Immature natural killer cell (primary cell): ENCODE measurements around the gene CSRP1. TPM values are rescaled to one million over a fixed set of nuclear protein-coding genes. Genes with fewer than 3 reads are reported as not detected.
"Not testable (repeated sequence)": the region's sequence is repeated elsewhere in the genome, so short reads cannot be mapped to it uniquely, and the experiment has no call there.

Source experiments
- DNase-seq, 3 donors: peaks; one replicate each; pipeline ENCODE4 v3.0.0; 2022; ENCODE audit warnings: mixed read lengths in 1 of 3
- H3K27ac Mint-ChIP-seq, 6 donors: one replicate each; pipeline ENCODE4 v1.8.0; 2020; ENCODE audit warnings: mixed read lengths in 6 of 6, mild to moderate bottlenecking in 5 of 6, inconsistent platforms in 4 of 6, moderate library complexity in 3 of 6
- H3K27me3 Mint-ChIP-seq, 3 donors: one replicate each; pipeline ENCODE4 v1.8.0; 2020 to 2021; ENCODE audit warnings: low read depth in 3 of 3, mild to moderate bottlenecking in 3 of 3, mixed read lengths in 3 of 3, moderate library complexity in 3 of 3, inconsistent platforms in 1 of 3
- H3K36me3 Mint-ChIP-seq, 3 donors: one replicate each; pipeline ENCODE4 v1.8.0; 2020; ENCODE audit warnings: mixed read lengths in 3 of 3, inconsistent platforms in 2 of 3, mild to moderate bottlenecking in 2 of 3
- H3K4me1 Mint-ChIP-seq, 2 donors: one replicate each; pipeline ENCODE4 v1.8.0; 2020; ENCODE audit warnings: inconsistent platforms in 2 of 2, mild to moderate bottlenecking in 2 of 2, mixed read lengths in 2 of 2, moderate library complexity in 1 of 2
- H3K4me3 Mint-ChIP-seq, 5 donors: one replicate each; pipeline ENCODE4 v1.8.0; 2020; ENCODE audit warnings: mild to moderate bottlenecking in 5 of 5, mixed read lengths in 5 of 5, inconsistent platforms in 3 of 5, moderate library complexity in 3 of 5
- H3K9me3 Mint-ChIP-seq, 6 donors: one replicate each; pipeline ENCODE4 v1.8.0; 2020; ENCODE audit warnings: mild to moderate bottlenecking in 6 of 6, mixed read lengths in 6 of 6, inconsistent platforms in 4 of 6, moderate library complexity in 3 of 6
- polyA plus RNA-seq, 3 donors: library from polyadenylated mRNA; unstranded; fragments of 300-500 nt; fragmentation: Illumina TruSeq; gene quantifications; one replicate each; pipeline ENCODE4 v1.2.3, GENCODE V29; 2021

The CSRP1 gene
- polyA plus RNA-seq, 3 donors from 2014 or later: 58.0 to 72.9 (median 61.8) TPM

GRCh38 chr1:201479201-201479730, 27.7 kb downstream of the CSRP1 start:
- Mint-ChIP-seq H3K9me3 (no peaks in the 10 kb centered on the region), H3K27me3 (peaks cover 12 to 15% (median 15%) of the 10 kb centered on the region in 3 donors), H3K4me3 (no peak overlapping the region), H3K36me3 (peaks cover 0 to 6% (median 0%) of the 10 kb centered on the region in 3 donors), H3K27ac (no peak overlapping the region), H3K4me1 (peaks cover 18 to 39% of the 10 kb centered on the region in 2 donors)
- DNase-seq: no peak

GRCh38 chr1:201478666-201479065, 28.3 kb downstream of the CSRP1 start:
- H3K4me3 Mint-ChIP-seq, H3K27ac Mint-ChIP-seq, DNase-seq, H3K36me3 Mint-ChIP-seq, H3K9me3 Mint-ChIP-seq: not testable (repeated sequence)
- H3K4me1 Mint-ChIP-seq: peaks cover 18 to 39% of the 10 kb centered on the region in 2 donors
- peaks cover 12 to 16% (median 15%) of the 10 kb centered on the region in 3 donors for H3K27me3 Mint-ChIP-seq

GRCh38 chr1:201476670-201477344, 30.1 kb downstream of the CSRP1 start:
- Mint-ChIP-seq H3K4me3 (no peak overlapping the region), H3K4me1 (peaks cover 14 to 31% of the 10 kb centered on the region in 2 donors), H3K9me3 (no peaks in the 10 kb centered on the region), H3K27ac (peak overlapping the region in 1 of 6 donors; percentile 53), H3K36me3 (no peaks in the 10 kb centered on the region), H3K27me3 (peaks cover 11 to 17% (median 15%) of the 10 kb centered on the region in 3 donors)
- no peak for DNase-seq

- Mint-ChIP-seq H3K27ac (peak overlapping the region in 1 of 6 donors; percentile 53), H3K36me3 (no peaks in the 10 kb centered on the region), H3K9me3 (no peaks in the 10 kb centered on the region), H3K27me3 (peaks cover 11 to 20% (median 15%) of the 10 kb centered on the region in 3 donors), H3K4me3 (no peak overlapping the region), H3K4me1 (peaks cover 7 to 27% of the 10 kb centered on the region in 2 donors)
- no peak for DNase-seq
These were observed 30.8 kb downstream of the CSRP1 start for GRCh38 chr1:201475915-201476669.

GRCh38 chr1:201475130-201475529, 31.8 kb downstream of the CSRP1 start:
- DNase-seq: no peak
- no peak overlapping the region for H3K27ac Mint-ChIP-seq
- H3K4me3 Mint-ChIP-seq: no peak overlapping the region
- peaks cover 7 to 26% (median 14%) of the 10 kb centered on the region in 3 donors for H3K27me3 Mint-ChIP-seq
- no peaks in the 10 kb centered on the region for H3K9me3 Mint-ChIP-seq
- H3K36me3 Mint-ChIP-seq: no peaks in the 10 kb centered on the region
- H3K4me1 Mint-ChIP-seq: peaks cover 2 to 21% of the 10 kb centered on the region in 2 donors

GRCh38 chr1:201473296-201473695, 33.6 kb downstream of the CSRP1 start:
- Mint-ChIP-seq H3K9me3 (no peaks in the 10 kb centered on the region), H3K36me3 (no peaks in the 10 kb centered on the region), H3K27me3 (peaks cover 7 to 25% (median 14%) of the 10 kb centered on the region in 3 donors), H3K27ac (no peak overlapping the region), H3K4me1 (peaks cover 2 to 14% of the 10 kb centered on the region in 2 donors), H3K4me3 (no peak overlapping the region)
- DNase-seq: no peak

- H3K36me3 Mint-ChIP-seq, H3K9me3 Mint-ChIP-seq, H3K27ac Mint-ChIP-seq, H3K4me3 Mint-ChIP-seq, DNase-seq: not testable (repeated sequence)
- Mint-ChIP-seq H3K27me3 (peaks cover 5 to 27% (median 14%) of the 10 kb centered on the region in 3 donors), H3K4me1 (peaks cover 2 to 18% of the 10 kb centered on the region in 2 donors)
These were observed 34.6 kb downstream of the CSRP1 start for GRCh38 chr1:201472321-201472720.

- H3K9me3 Mint-ChIP-seq: no peaks in the 10 kb centered on the region
- H3K36me3 Mint-ChIP-seq: no peaks in the 10 kb centered on the region
- H3K4me1 Mint-ChIP-seq: peaks cover 2 to 13% of the 10 kb centered on the region in 2 donors
- no peak overlapping the region for H3K4me3 Mint-ChIP-seq
- no peak for DNase-seq
- H3K27ac Mint-ChIP-seq: no peak overlapping the region
- peaks cover 5 to 27% (median 14%) of the 10 kb centered on the region in 3 donors for H3K27me3 Mint-ChIP-seq
These were observed 35.2 kb downstream of the CSRP1 start for GRCh38 chr1:201471772-201472171.

- H3K4me3 Mint-ChIP-seq: no peak overlapping the region
- no peak overlapping the region for H3K27ac Mint-ChIP-seq
- H3K27me3 Mint-ChIP-seq: peaks cover 2 to 27% (median 11%) of the 10 kb centered on the region in 3 donors
- H3K4me1 Mint-ChIP-seq: peaks cover 0 to 6% of the 10 kb centered on the region in 2 donors
- H3K36me3 Mint-ChIP-seq: no peaks in the 10 kb centered on the region
- H3K9me3 Mint-ChIP-seq: no peaks in the 10 kb centered on the region
- no peak for DNase-seq
These were observed 36.3 kb downstream of the CSRP1 start for GRCh38 chr1:201470581-201470980.

GRCh38 chr1:201469645-201470074, 37.3 kb downstream of the CSRP1 start:
- Mint-ChIP-seq H3K27me3 (peaks cover 2 to 24% (median 11%) of the 10 kb centered on the region in 3 donors), H3K36me3 (no peaks in the 10 kb centered on the region), H3K4me3 (peak overlapping the region in 3 of 5 donors; percentile 48 to 67 (median 65)), H3K4me1 (peaks cover 0 to 6% of the 10 kb centered on the region in 2 donors), H3K9me3 (no peaks in the 10 kb centered on the region), H3K27ac (no peak overlapping the region)
- DNase-seq: no peak

GRCh38 chr1:201468844-201469644, 37.9 kb downstream of the CSRP1 start, which contains the start of gene PHLDA3:
Gene PHLDA3, minus strand, starts transcription at chr1:201469188. Its CDS starts 402 bp downstream, at chr1:201468786.
- Mint-ChIP-seq H3K27me3 (peaks cover 2 to 24% (median 12%) of the 10 kb centered on the region in 3 donors), H3K36me3 (no peaks in the 10 kb centered on the region), H3K9me3 (no peaks in the 10 kb centered on the region), H3K4me3 (peak within 1 kb of the TSS in 4 of 5 donors; percentile 42 to 74 (median 56)), H3K4me1 (peaks cover 0 to 6% of the 10 kb centered on the region in 2 donors), H3K27ac (no peak within 1 kb of the TSS)
- DNase-seq: peak in 2 of 3 donors; percentile 6 to 44

GRCh38 chr1:201468501-201468843, 38.5 kb downstream of the CSRP1 start:
- DNase-seq: no peak
- Mint-ChIP-seq H3K4me1 (peaks cover 0 to 6% of the 10 kb centered on the region in 2 donors), H3K36me3 (no peaks in the 10 kb centered on the region), H3K4me3 (peak overlapping the region in 2 of 5 donors; percentile 40 to 73), H3K27ac (no peak overlapping the region), H3K9me3 (no peaks in the 10 kb centered on the region), H3K27me3 (peaks cover 2 to 24% (median 11%) of the 10 kb centered on the region in 3 donors)

GRCh38 chr1:201466492-201466891, 40.4 kb downstream of the CSRP1 start:
- H3K9me3 Mint-ChIP-seq: no peaks in the 10 kb centered on the region
- peaks cover 2 to 21% (median 9%) of the 10 kb centered on the region in 3 donors for H3K27me3 Mint-ChIP-seq
- H3K4me3 Mint-ChIP-seq: no peak overlapping the region
- no peak for DNase-seq
- peaks cover 0 to 6% of the 10 kb centered on the region in 2 donors for H3K4me1 Mint-ChIP-seq
- H3K27ac Mint-ChIP-seq: no peak overlapping the region
- H3K36me3 Mint-ChIP-seq: no peaks in the 10 kb centered on the region
